OCI-LY7 (cell line): ENCODE results near the gene HMCN1. TPM values are rescaled to one million over a fixed set of nuclear protein-coding genes. Genes with fewer than 3 reads are reported as not detected.

Source experiments
- BruUV-seq: library from RNA; stranded (reverse); fragments of 400-500 nt; replicated peaks from 2 replicates; lab custom pipeline; 2021; lab: Mats Ljungman, UMichigan
- CTCF ChIA-PET: fragments of 300-600 bp; sonication (Branson Sonifier 250); formaldehyde crosslinking; loops from one replicate; lab custom pipeline; 2022; ENCODE audit warnings: antibody characterized with exemption; ENCODE audit not compliant: unreplicated experiment; lab: Charles Lee
- POLR2A ChIA-PET: fragments of 300-600 bp; sonication (Branson Sonifier 250); formaldehyde crosslinking; loops from one replicate; lab custom pipeline; 2022; ENCODE audit warnings: antibody characterized with exemption; lab: Charles Lee
- DNase-seq: peaks from one replicate; pipeline ENCODE4 v3.0.0-alpha.2; 2015; ENCODE audit warnings: low spot score
- H2AFZ ChIP-seq: fragments of 200-600 bp; sonication (generic), shearing (Covaris generic); 2 replicates; pipeline ENCODE4 v1.6.1; 2014; ENCODE audit warnings: mild to moderate bottlenecking, antibody characterized with exemption, low read length, moderate library complexity
- H3K27ac ChIP-seq: fragments of 200-600 bp; sonication (generic); 2 replicates; pipeline ENCODE4 v1.5.1; 2014; ENCODE audit warnings: mixed run types, low read depth, mild to moderate bottlenecking, moderate library complexity, low read length, inconsistent platforms; ENCODE audit not compliant: poor library complexity, severe bottlenecking
- H3K36me3 ChIP-seq: fragments of 200-600 bp; sonication (generic); 2 replicates; pipeline ENCODE4 v1.6.1; 2014; ENCODE audit warnings: mild to moderate bottlenecking, antibody characterized with exemption, low read length, moderate library complexity, mixed read lengths; ENCODE audit not compliant: insufficient read depth
- H3K4me1 ChIP-seq: fragments of 200-600 bp; sonication (generic); 2 replicates; pipeline ENCODE4 v1.5.1; 2014; ENCODE audit warnings: mild to moderate bottlenecking, low read length; ENCODE audit not compliant: insufficient read depth, poor library complexity, severe bottlenecking
- H3K4me2 ChIP-seq: fragments of 200-600 bp; sonication (generic); 2 replicates; pipeline ENCODE4 v1.6.1; 2014; ENCODE audit warnings: mild to moderate bottlenecking, low read length
- H3K4me3 ChIP-seq: fragments of 200-600 bp; sonication (generic); 2 replicates; pipeline ENCODE4 v1.5.1; 2014; ENCODE audit warnings: mild to moderate bottlenecking, low read depth, low read length; ENCODE audit not compliant: poor library complexity, severe bottlenecking
- H3K79me2 ChIP-seq: fragments of 200-600 bp; sonication (generic); 2 replicates; pipeline ENCODE4 v1.6.1; 2016; ENCODE audit warnings: low read depth, mild to moderate bottlenecking, low read length, moderate library complexity, mixed read lengths; ENCODE audit not compliant: insufficient read depth
- H3K9me2 ChIP-seq: fragments of 200-600 bp; sonication (generic); 2 replicates; pipeline ENCODE4 v1.6.1; 2016; ENCODE audit warnings: mild to moderate bottlenecking, low read length, mixed read lengths; ENCODE audit not compliant: insufficient read depth
- H3K9me3 ChIP-seq: fragments of 200-600 bp; sonication (generic); 2 replicates; pipeline ENCODE4 v1.6.1; 2014; ENCODE audit warnings: mild to moderate bottlenecking, mixed run types, low read length, mixed read lengths
- H4K20me1 ChIP-seq: fragments of 200-600 bp; sonication (generic); 2 replicates; pipeline ENCODE4 v1.6.1; 2014; ENCODE audit warnings: mild to moderate bottlenecking, antibody characterized with exemption, low read length, moderate library complexity, mixed read lengths; ENCODE audit not compliant: insufficient read depth
- CTCF ChIP-seq: fragments of 200-600 bp; sonication (generic); conservative IDR thresholded peaks from 2 replicates; pipeline ENCODE4 v1.5.1; 2014; ENCODE audit warnings: mild to moderate bottlenecking, antibody characterized with exemption, low read length, moderate library complexity, mixed read lengths
- EZH2phosphoT487 ChIP-seq: fragments of 200-600 bp; sonication (generic); IDR thresholded peaks from 2 replicates; pipeline ENCODE4 v1.6.1; 2018; ENCODE audit warnings: low read depth, borderline replicate concordance, mild to moderate bottlenecking, mixed run types, antibody characterized with exemption, low read length, moderate library complexity, mixed read lengths
- intact Hi-C: fragments of 100-400 bp; cut with micrococcal nuclease; formaldehyde crosslinking; loops from one replicate; pipeline ENCODE4 v1.10.0; 2022; ENCODE audit not compliant: unreplicated experiment
- total RNA-seq, 2 experiments: library from RNA; depleted of rRNA in 1 of 2; stranded (reverse); fragments of >200 nt in 1 of 2; shearing (Covaris generic) in 1 of 2; gene quantifications; 2 replicates each; pipeline ENCODE4 v1.2.3, GENCODE V29; 2014 to 2022

The HMCN1 gene
- total RNA-seq, 2 experiments from 2014 or later = 0.02 TPM; not detected in 1

GRCh38 chr1:185837711-185838110, 103.5 kb downstream of the HMCN1 start:
- no peak for TF ChIP-seq EZH2phosphoT487
- TF ChIP-seq CTCF = no peak
- Histone ChIP-seq H3K9me3 (no peaks in the 10 kb centered on the region), H3K4me3 (no peak overlapping the region), H3K4me2 (no peak overlapping the region), H3K4me1 (no peaks in the 10 kb centered on the region), H3K79me2 (no peaks in the 10 kb centered on the region), H3K9me2 (no peaks in the 10 kb centered on the region), H3K27ac (no peak overlapping the region), H2AFZ (no peak overlapping the region), H4K20me1 (no peaks in the 10 kb centered on the region), H3K36me3 (no peaks in the 10 kb centered on the region)
- no peak for DNase-seq
- ChIA-PET CTCF (no interaction called here), POLR2A (interaction anchor here (0.6 kb wide), 2 partner anchors 21 to 132 kb away, joined by 3 to 7 read pairs; no protein-coding TSS in a partner anchor)
- BruUV-seq = no TSS peak
- intact Hi-C loops = no loop called here

GRCh38 chr1:185838111-185838510, 103.9 kb downstream of the HMCN1 start:
- H4K20me1 ChIP-seq = no peaks in the 10 kb centered on the region
- no peaks in the 10 kb centered on the region for H3K9me2 ChIP-seq
- H3K4me2 ChIP-seq = no peak overlapping the region
- H3K79me2 ChIP-seq = no peaks in the 10 kb centered on the region
- no peak for TF ChIP-seq CTCF
- TF ChIP-seq EZH2phosphoT487 = no peak
- H3K9me3 ChIP-seq = no peaks in the 10 kb centered on the region
- no peak overlapping the region for H2AFZ ChIP-seq
- BruUV-seq = no TSS peak
- H3K36me3 ChIP-seq = no peaks in the 10 kb centered on the region
- no peaks in the 10 kb centered on the region for H3K4me1 ChIP-seq
- no peak overlapping the region for H3K4me3 ChIP-seq
- DNase-seq = no peak
- ChIA-PET POLR2A (interaction anchor here (0.6 kb wide), 1 partner anchor 21 kb away, joined by 7 read pairs; no protein-coding TSS in a partner anchor), CTCF (no interaction called here)
- intact Hi-C loops = no loop called here
- no peak overlapping the region for H3K27ac ChIP-seq

GRCh38 chr1:185840880-185841279, 106.7 kb downstream of the HMCN1 start:
- TF ChIP-seq CTCF (no peak), EZH2phosphoT487 (no peak)
- POLR2A ChIA-PET = interaction anchor here (0.6 to 1.4 kb wide), 2 partner anchors 11 to 12 kb away, joined by 3 read pairs; no protein-coding TSS in a partner anchor

More at GRCh38 chr1:185840880-185841279, 106.7 kb downstream of the HMCN1 start:
- no peak for DNase-seq
- Histone ChIP-seq H3K4me1 (no peaks in the 10 kb centered on the region), H3K27ac (no peak overlapping the region), H3K9me2 (no peaks in the 10 kb centered on the region), H3K9me3 (no peaks in the 10 kb centered on the region), H3K4me3 (no peak overlapping the region), H3K79me2 (no peaks in the 10 kb centered on the region), H2AFZ (no peak overlapping the region), H4K20me1 (no peaks in the 10 kb centered on the region), H3K4me2 (no peak overlapping the region), H3K36me3 (no peaks in the 10 kb centered on the region)
- no TSS peak for BruUV-seq
- CTCF ChIA-PET = no interaction called here
- intact Hi-C loops = no loop called here
